Right lobe of liver (tissue), 4 donors: Measurements from ENCODE around the gene SSTR5.

Experiments used
- CTCF ChIP-seq, 4 donors: fragments of 200-600 bp in 3 of 4; fragments of 450-650 bp in 1 of 4; IDR thresholded peaks; one replicate each; pipeline versions ENCODE4 v1.5.1 to v1.8.0; 2016 to 2022; ENCODE audit warnings: antibody characterized with exemption in 4 of 4, mild to moderate bottlenecking in 2 of 4
- POLR2A ChIP-seq: fragments of 450-650 bp; IDR thresholded peaks from one replicate; pipeline ENCODE4 v1.6.1; 2017; ENCODE audit warnings: antibody characterized with exemption, mild to moderate bottlenecking
- donor health status: DM: no; HTN: no; CAD: no.
- donor health status: DM: no; HTN: no; CAD: no.
- donor health status: DM: no; HTN: yes; CAD: no.

GRCh38 chr16:1088295-1089170 lies 16.0 kb downstream of the SSTR5 start:
- no peak for TF ChIP-seq POLR2A
- TF ChIP-seq CTCF (IDR thresholded peaks at IDR 0.05) = no peak
